GM12801 (cell line): Measurements from ENCODE around the gene MCAT.

Experiments
- TF ChIP-seq, protein P1 (sequence below): IDR thresholded peaks from one replicate; pipeline ENCODE4 v1.5.1; 2011; ENCODE audit warnings: control low read depth; ENCODE audit not compliant: insufficient read length; ENCODE audit errors: extremely low read depth

Gene MCAT

DNA sequence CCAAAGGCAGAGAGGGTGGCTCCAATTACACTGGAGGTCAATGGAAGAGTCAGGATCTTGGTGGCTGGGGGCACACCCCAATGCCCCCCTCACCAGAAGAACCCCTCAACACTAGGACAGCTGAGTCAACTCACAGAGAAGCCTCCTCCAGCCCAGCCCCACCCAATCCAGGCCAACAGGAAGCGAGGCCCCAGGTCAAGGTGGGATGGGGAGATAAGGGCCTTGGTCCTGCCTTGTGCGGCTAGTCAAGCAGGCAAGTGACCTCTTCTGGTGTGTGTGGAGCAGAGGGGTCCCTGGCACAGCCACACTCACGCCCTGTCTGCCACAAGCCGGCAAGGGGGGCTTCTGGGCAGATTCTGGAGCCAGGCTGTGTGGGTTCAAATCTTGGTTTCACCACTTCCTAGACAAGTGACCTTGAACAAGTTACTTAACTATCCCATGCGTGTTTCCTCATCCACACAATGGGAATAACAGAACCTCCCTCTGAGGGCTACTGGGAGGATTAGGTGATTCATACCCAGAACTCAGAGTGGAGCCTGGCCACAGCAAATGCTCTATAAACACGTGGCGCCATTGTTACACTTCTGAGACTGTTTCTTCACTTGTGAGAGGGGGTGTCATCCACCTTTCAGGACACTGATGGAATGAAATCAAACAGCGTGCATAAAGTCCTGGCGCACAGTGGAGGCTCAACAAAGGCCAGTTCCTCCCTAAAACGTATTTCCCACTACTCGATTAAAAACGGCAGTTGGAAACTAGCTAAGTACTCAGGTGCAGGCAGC lies 40.5 kb upstream of the MCAT start:
- TF ChIP-seq, protein P1, sequence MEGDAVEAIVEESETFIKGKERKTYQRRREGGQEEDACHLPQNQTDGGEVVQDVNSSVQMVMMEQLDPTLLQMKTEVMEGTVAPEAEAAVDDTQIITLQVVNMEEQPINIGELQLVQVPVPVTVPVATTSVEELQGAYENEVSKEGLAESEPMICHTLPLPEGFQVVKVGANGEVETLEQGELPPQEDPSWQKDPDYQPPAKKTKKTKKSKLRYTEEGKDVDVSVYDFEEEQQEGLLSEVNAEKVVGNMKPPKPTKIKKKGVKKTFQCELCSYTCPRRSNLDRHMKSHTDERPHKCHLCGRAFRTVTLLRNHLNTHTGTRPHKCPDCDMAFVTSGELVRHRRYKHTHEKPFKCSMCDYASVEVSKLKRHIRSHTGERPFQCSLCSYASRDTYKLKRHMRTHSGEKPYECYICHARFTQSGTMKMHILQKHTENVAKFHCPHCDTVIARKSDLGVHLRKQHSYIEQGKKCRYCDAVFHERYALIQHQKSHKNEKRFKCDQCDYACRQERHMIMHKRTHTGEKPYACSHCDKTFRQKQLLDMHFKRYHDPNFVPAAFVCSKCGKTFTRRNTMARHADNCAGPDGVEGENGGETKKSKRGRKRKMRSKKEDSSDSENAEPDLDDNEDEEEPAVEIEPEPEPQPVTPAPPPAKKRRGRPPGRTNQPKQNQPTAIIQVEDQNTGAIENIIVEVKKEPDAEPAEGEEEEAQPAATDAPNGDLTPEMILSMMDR, result no peak

DNA sequence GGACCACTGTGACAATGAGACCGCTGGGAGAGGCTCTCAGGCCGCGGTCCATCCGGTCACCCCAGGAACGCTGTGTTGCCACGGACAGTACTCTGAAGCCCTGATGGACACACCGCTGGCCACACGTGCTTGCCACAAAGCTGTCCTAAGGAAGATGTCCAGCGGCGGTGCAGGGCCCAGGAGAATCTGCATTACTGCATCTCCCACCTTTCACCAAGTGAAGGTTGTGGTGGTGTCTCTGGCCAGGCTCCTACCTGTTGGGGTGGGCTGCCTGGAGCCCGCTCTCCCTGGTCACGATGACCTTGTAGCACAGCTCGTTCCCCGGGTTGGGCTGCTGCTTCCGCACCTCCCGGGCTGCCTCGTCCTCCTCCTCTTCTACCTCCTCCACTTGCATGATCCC lies 39.5 kb upstream of the MCAT start:
- TF ChIP-seq, protein P1, result no peak

DNA sequence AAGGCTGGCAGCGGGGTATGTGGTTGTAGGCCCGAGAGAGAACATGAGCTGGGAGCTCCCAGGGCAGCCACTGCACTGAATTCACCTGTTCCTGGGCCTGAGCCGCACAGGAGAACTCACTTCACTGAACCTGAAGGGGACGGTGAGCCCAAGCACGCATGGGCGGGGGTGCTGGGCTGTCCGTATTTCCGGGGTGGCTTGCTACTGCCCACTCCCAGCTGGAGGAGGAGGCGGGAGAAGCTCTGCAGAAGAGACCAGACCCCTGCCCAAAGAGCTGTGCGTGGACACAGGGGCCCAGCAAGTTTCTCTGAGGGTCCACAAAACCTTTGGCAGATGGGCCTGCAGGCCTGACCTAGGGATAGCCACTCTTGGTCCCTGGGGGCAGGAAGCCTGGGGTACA lies 38.9 kb upstream of the MCAT start:
- TF ChIP-seq, protein P1, result no peak

DNA sequence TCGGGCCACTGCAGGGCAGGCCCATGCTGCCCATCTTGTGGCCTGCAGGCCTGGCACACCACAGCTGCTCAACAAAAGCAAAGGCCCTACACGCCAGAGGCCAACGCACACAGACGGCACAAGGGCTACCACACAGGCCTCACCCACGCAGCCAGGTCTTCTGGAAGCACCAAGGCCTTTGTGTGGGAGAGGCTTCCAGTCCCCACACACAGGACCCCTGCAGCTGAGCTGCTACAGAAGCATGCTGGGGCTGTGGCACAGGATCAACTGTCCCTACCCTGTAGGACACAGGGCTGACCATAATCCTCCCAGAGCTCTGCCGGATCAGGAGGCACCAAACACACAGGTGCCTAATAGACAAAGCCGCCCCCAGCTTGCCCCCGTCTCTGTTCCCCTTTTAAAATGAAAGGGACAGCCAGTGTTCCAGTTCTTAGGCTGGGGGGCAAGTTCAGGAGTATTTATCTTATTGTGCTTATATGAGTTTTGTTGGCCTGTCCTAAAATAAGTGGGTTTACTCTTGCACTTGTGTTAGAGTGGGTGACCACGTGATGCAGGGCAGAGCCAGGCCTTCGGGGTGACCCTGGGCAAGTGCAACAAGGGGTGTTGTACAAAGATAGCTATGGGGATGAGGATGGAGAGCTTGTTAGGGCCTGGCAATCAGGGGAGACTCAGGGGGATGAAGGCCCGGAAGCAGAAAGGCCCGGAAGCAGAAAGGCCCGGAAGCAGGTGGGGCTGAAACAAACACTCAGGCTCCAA lies 38.3 kb upstream of the MCAT start:
- TF ChIP-seq, protein P1, result no peak

DNA sequence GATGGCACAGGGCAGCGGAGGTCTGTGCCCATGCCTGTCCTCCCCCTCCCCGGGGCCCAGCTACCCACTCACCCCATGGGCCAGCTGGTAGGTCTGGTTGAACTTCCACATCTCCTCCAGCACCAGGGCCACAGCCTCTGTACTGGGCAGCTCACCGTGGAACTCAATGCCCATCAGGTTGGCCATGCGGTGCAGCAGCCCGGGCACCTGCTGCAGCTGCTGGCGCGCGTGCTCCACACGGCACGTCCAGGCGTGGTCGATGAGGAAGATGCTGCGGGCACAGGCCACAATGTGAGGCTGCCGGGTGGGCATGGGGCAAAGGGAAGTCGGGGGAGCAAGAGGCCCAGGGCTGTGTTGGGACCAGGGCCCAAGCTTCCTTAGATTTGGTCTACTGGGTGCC lies 37.5 kb upstream of the MCAT start:
- TF ChIP-seq, protein P1, result no peak

DNA sequence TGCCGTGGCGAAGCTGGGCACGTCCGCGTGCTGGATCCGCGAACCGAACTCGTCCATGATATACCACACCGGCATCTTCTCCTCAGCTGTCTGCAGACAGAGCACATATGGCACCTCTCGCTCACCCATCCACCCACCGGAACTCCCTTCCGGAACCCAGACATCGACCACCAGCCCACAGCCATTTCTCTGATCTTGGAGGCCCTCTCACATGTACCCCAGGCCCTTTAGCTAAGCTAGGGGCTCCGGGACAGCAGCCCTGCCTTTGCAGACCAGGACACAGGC lies 36.7 kb upstream of the MCAT start:
- TF ChIP-seq, protein P1, result no peak

DNA sequence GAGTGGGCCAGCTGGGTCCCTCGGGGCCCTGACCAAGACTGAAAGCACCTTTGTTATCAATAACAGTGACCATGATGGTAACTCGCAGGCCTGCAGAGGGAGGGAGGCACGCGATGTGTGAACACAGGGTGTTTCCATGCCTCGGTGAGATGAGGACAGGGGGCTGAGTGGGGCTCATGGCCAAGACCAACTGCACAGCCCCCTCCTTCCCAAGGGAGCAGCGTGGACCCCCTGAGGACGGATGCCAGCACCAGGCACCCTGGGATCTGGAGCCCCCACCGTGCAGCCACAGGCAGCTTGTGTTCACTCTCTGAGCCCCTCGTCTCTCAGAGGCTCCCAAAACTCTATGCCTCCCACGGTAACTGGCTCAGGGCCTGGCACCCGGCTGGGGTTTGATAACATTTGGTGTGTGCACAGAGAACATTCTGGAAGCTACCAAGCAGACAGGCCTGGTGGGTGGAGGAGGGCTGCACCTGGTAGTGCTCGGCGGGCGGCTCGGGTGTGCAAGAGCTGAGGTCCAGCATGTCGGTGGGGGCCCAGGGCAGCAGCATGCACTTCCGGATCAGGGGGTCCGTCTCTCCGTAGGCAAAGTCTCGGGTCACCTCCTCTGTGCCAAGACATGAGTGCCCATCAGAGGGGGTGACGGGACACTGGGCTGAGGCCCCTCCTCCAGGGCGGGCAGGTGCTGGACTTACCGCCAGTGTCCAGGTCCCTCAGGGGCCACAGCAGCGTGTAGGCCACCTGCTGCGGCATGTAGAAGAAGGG lies 36.1 kb upstream of the MCAT start:
- TF ChIP-seq, protein P1, result no peak
